H7 (cell line): ENCODE results near the gene SDK1. TPM values are rescaled to one million over a fixed set of nuclear protein-coding genes. Genes with fewer than 3 reads are reported as not detected.

Experiments
- DNase-seq: peaks from one replicate; pipeline ENCODE4 v3.0.0; 2012
- H3K27me3 ChIP-seq: 2 replicates; pipeline ENCODE4 v1.6.0; 2011; ENCODE audit warnings: mild to moderate bottlenecking, low read length; ENCODE audit not compliant: control insufficient read depth, insufficient read depth
- H3K36me3 ChIP-seq: replicated peaks from 2 replicates; pipeline ENCODE4 v1.5.1; 2011; ENCODE audit warnings: low read length; ENCODE audit not compliant: control insufficient read depth, insufficient read depth
- H3K4me3 ChIP-seq: 2 replicates; pipeline ENCODE4 v1.5.1; 2011; ENCODE audit warnings: low read depth, mild to moderate bottlenecking, control low read depth, low read length, moderate library complexity; ENCODE audit not compliant: insufficient read depth
- total RNA-seq: library from RNA; depleted of rRNA; stranded (reverse); fragments of >200 nt; shearing (Covaris generic); gene quantifications from 2 replicates; pipeline ENCODE4 v1.2.3, GENCODE V29; 2014

SDK1 gene
- total RNA-seq, 1 experiment from 2014 or later: 2.4 TPM

- no peak overlapping the region for H3K4me3 ChIP-seq
- no peaks in the 10 kb centered on the region for H3K27me3 ChIP-seq
- DNase-seq: no peak
- H3K36me3 ChIP-seq: no peaks in the 10 kb centered on the region
Observed at GRCh38 chr7:3333861-3334260, 32.8 kb downstream of the SDK1 start.

- DNase-seq: no peak
- no peaks in the 10 kb centered on the region for H3K36me3 ChIP-seq
- no peak overlapping the region for H3K4me3 ChIP-seq
- H3K27me3 ChIP-seq: no peaks in the 10 kb centered on the region
Observed at GRCh38 chr7:3336042-3336665, 35.1 kb downstream of the SDK1 start.

GRCh38 chr7:3338161-3338560, 37.1 kb downstream of the SDK1 start:
- Histone ChIP-seq H3K36me3 (no peaks in the 10 kb centered on the region), H3K4me3 (no peak overlapping the region), H3K27me3 (no peaks in the 10 kb centered on the region)
- no peak for DNase-seq

- DNase-seq: no peak
- Histone ChIP-seq H3K36me3 (no peaks in the 10 kb centered on the region), H3K4me3 (no peak overlapping the region), H3K27me3 (no peaks in the 10 kb centered on the region)
Observed at GRCh38 chr7:3345699-3346481, 44.8 kb downstream of the SDK1 start.

GRCh38 chr7:3349126-3349525, 48.1 kb downstream of the SDK1 start:
- H3K4me3 ChIP-seq: no peak overlapping the region
- no peak for DNase-seq
- no peaks in the 10 kb centered on the region for H3K27me3 ChIP-seq
- no peaks in the 10 kb centered on the region for H3K36me3 ChIP-seq

- H3K27me3 ChIP-seq: no peaks in the 10 kb centered on the region
- H3K36me3 ChIP-seq: no peaks in the 10 kb centered on the region
- H3K4me3 ChIP-seq: no peak overlapping the region
- DNase-seq: no peak
Observed at GRCh38 chr7:3356173-3356572, 55.1 kb downstream of the SDK1 start.

GRCh38 chr7:3358991-3359390, 57.9 kb downstream of the SDK1 start:
- H3K36me3 ChIP-seq: no peaks in the 10 kb centered on the region
- no peaks in the 10 kb centered on the region for H3K27me3 ChIP-seq
- peak; percentile 12 for DNase-seq
- no peak overlapping the region for H3K4me3 ChIP-seq

GRCh38 chr7:3367261-3367660, 66.2 kb downstream of the SDK1 start:
- H3K36me3 ChIP-seq: no peaks in the 10 kb centered on the region
- DNase-seq: no peak
- H3K4me3 ChIP-seq: no peak overlapping the region
- no peaks in the 10 kb centered on the region for H3K27me3 ChIP-seq

- no peaks in the 10 kb centered on the region for H3K27me3 ChIP-seq
- H3K36me3 ChIP-seq: no peaks in the 10 kb centered on the region
- H3K4me3 ChIP-seq: no peak overlapping the region
- no peak for DNase-seq
Observed at GRCh38 chr7:3370068-3370830, 69.2 kb downstream of the SDK1 start.

- no peak for DNase-seq
- Histone ChIP-seq H3K36me3 (no peaks in the 10 kb centered on the region), H3K27me3 (no peaks in the 10 kb centered on the region), H3K4me3 (no peak overlapping the region)
Observed at GRCh38 chr7:3370921-3371320, 69.9 kb downstream of the SDK1 start.

GRCh38 chr7:3371601-3372000, 70.5 kb downstream of the SDK1 start:
- no peaks in the 10 kb centered on the region for H3K36me3 ChIP-seq
- no peaks in the 10 kb centered on the region for H3K27me3 ChIP-seq
- DNase-seq: no peak

GRCh38 chr7:3374239-3374638, 73.2 kb downstream of the SDK1 start:
- Histone ChIP-seq H3K27me3 (no peaks in the 10 kb centered on the region), H3K4me3 (no peak overlapping the region), H3K36me3 (no peaks in the 10 kb centered on the region)
- no peak for DNase-seq

More at GRCh38 chr7:3371601-3372000, 70.5 kb downstream of the SDK1 start:
- H3K4me3 ChIP-seq: no peak overlapping the region

- DNase-seq: no peak
- Histone ChIP-seq H3K36me3 (no peaks in the 10 kb centered on the region), H3K4me3 (no peak overlapping the region), H3K27me3 (no peaks in the 10 kb centered on the region)
Observed at GRCh38 chr7:3378390-3379150, 77.5 kb downstream of the SDK1 start.

GRCh38 chr7:3380034-3380433, 79.0 kb downstream of the SDK1 start:
- Histone ChIP-seq H3K36me3 (no peaks in the 10 kb centered on the region), H3K4me3 (no peak overlapping the region), H3K27me3 (no peaks in the 10 kb centered on the region)
- DNase-seq: no peak
